ENCODE measurements around the gene ARHGEF7. TPM values are rescaled to one million over a fixed set of nuclear protein-coding genes. Genes with fewer than 3 reads are reported as not detected.

ARHGEF7 gene
- total RNA-seq, 1 experiment from 2014 or later = 47.3 TPM

DNA sequence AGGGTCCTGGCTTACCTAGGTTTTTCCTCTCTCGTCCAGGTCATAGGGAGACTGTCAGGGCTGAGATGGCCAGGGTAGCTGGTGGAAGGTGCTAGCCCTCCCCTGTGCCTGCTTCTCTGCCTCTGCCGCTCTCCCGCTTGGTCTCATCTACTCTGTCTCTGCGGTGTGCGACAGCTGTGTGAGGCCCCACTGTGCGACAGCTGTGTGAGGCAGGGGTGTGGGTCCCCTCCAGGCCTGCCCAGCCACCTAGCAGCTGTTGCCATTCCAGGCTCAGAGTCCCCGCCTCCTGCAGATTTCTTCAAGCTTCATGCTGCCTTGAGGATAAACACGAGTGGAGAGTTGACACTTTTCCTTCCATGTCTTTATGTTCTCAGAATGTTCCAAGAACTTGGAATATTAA is 53.0 kb downstream of the ARHGEF7 start:
- Mint-ChIP-seq H3K27me3 (ENCODE audit: low read depth) (no peaks in the 10 kb centered on the region), H3K27ac (no peak overlapping the region), H3K4me1 (peaks cover 12% of the 10 kb centered on the region), H3K9me3 (peaks cover 7% of the 10 kb centered on the region; the same call in 1 of the 2 replicates), H3K4me3 (no peak overlapping the region), H3K36me3 (peaks cover 9% of the 10 kb centered on the region)
- ChIA-PET CTCF (no interaction called here), POLR2A (no interaction called here)
- DNase-seq (ENCODE audit: low spot score) (no peak), ATAC-seq (no peak)
- TF ChIP-seq, protein P1, sequence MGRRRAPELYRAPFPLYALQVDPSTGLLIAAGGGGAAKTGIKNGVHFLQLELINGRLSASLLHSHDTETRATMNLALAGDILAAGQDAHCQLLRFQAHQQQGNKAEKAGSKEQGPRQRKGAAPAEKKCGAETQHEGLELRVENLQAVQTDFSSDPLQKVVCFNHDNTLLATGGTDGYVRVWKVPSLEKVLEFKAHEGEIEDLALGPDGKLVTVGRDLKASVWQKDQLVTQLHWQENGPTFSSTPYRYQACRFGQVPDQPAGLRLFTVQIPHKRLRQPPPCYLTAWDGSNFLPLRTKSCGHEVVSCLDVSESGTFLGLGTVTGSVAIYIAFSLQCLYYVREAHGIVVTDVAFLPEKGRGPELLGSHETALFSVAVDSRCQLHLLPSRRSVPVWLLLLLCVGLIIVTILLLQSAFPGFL (CRISPR knock-in tag; IDR thresholded peaks at IDR 0.05; ENCODE audit: borderline replicate concordance) = no peak
- TF ChIP-seq, protein P2, sequence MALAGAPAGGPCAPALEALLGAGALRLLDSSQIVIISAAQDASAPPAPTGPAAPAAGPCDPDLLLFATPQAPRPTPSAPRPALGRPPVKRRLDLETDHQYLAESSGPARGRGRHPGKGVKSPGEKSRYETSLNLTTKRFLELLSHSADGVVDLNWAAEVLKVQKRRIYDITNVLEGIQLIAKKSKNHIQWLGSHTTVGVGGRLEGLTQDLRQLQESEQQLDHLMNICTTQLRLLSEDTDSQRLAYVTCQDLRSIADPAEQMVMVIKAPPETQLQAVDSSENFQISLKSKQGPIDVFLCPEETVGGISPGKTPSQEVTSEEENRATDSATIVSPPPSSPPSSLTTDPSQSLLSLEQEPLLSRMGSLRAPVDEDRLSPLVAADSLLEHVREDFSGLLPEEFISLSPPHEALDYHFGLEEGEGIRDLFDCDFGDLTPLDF (CRISPR knock-in tag; IDR thresholded peaks at IDR 0.05) = no peak
- TF ChIP-seq FOXK1 (CRISPR knock-in tag; IDR thresholded peaks at IDR 0.05) = no peak
- TF ChIP-seq PRRX2 (CRISPR knock-in tag; IDR thresholded peaks at IDR 0.05) = no peak
- no peak for TF ChIP-seq MXD4 (CRISPR knock-in tag; IDR thresholded peaks at IDR 0.05; ENCODE audit: borderline replicate concordance)
- TF ChIP-seq CBFB (CRISPR knock-in tag; IDR thresholded peaks at IDR 0.05; ENCODE audit: low read depth) = no peak
- TF ChIP-seq, protein P3, sequence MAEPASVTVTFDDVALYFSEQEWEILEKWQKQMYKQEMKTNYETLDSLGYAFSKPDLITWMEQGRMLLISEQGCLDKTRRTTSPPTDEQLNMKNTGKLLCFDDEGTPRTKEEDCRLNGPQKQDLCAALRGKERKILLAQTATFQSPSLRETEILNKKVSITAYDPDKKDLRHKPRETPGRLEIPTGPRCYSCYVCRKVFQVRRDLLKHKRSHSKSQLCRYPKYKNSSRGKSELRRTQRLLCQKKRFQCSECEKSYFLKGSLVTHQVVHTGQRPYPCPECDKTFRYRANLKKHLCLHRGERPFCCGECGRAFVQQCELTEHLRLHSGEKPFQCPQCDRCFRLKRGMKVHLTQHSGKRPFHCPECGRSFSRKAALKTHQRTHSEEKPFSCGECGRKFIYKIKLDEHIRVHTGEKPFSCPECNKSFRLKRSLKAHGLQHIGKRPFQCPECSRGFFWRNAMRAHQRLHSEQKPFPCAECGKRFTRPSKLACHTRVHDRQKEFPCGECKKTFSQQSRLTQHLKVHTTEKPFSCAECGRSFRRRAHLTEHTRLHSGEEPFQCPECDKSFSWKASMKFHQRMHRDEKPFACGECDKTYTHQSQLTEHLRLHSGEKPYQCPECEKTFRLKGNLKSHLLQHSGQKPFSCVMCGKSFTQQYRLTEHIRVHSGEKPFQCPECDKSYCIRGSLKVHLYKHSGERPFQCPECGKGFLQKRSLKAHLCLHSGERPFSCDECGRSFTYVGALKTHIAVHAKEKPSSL (CRISPR knock-in tag; conservative IDR thresholded peaks at IDR 0.05) = no peak
- TF ChIP-seq, protein P4, sequence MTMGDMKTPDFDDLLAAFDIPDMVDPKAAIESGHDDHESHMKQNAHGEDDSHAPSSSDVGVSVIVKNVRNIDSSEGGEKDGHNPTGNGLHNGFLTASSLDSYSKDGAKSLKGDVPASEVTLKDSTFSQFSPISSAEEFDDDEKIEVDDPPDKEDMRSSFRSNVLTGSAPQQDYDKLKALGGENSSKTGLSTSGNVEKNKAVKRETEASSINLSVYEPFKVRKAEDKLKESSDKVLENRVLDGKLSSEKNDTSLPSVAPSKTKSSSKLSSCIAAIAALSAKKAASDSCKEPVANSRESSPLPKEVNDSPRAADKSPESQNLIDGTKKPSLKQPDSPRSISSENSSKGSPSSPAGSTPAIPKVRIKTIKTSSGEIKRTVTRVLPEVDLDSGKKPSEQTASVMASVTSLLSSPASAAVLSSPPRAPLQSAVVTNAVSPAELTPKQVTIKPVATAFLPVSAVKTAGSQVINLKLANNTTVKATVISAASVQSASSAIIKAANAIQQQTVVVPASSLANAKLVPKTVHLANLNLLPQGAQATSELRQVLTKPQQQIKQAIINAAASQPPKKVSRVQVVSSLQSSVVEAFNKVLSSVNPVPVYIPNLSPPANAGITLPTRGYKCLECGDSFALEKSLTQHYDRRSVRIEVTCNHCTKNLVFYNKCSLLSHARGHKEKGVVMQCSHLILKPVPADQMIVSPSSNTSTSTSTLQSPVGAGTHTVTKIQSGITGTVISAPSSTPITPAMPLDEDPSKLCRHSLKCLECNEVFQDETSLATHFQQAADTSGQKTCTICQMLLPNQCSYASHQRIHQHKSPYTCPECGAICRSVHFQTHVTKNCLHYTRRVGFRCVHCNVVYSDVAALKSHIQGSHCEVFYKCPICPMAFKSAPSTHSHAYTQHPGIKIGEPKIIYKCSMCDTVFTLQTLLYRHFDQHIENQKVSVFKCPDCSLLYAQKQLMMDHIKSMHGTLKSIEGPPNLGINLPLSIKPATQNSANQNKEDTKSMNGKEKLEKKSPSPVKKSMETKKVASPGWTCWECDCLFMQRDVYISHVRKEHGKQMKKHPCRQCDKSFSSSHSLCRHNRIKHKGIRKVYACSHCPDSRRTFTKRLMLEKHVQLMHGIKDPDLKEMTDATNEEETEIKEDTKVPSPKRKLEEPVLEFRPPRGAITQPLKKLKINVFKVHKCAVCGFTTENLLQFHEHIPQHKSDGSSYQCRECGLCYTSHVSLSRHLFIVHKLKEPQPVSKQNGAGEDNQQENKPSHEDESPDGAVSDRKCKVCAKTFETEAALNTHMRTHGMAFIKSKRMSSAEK (CRISPR knock-in tag; IDR thresholded peaks at IDR 0.05; ENCODE audit: borderline replicate concordance) = no peak
- no peak for TF ChIP-seq NR3C1 (CRISPR knock-in tag; conservative IDR thresholded peaks at IDR 0.05; ENCODE audit: low read depth)
- no peak for TF ChIP-seq ZNF232 (CRISPR knock-in tag; IDR thresholded peaks at IDR 0.05)
- no peak for TF ChIP-seq NFE2L1 (CRISPR knock-in tag; IDR thresholded peaks at IDR 0.05)
- no peak for TF ChIP-seq MYBL2 (CRISPR knock-in tag; IDR thresholded peaks at IDR 0.05)
- no peak for TF ChIP-seq ZBTB21 (CRISPR knock-in tag; IDR thresholded peaks at IDR 0.05; ENCODE audit: borderline replicate concordance)
- TF ChIP-seq, protein P5, sequence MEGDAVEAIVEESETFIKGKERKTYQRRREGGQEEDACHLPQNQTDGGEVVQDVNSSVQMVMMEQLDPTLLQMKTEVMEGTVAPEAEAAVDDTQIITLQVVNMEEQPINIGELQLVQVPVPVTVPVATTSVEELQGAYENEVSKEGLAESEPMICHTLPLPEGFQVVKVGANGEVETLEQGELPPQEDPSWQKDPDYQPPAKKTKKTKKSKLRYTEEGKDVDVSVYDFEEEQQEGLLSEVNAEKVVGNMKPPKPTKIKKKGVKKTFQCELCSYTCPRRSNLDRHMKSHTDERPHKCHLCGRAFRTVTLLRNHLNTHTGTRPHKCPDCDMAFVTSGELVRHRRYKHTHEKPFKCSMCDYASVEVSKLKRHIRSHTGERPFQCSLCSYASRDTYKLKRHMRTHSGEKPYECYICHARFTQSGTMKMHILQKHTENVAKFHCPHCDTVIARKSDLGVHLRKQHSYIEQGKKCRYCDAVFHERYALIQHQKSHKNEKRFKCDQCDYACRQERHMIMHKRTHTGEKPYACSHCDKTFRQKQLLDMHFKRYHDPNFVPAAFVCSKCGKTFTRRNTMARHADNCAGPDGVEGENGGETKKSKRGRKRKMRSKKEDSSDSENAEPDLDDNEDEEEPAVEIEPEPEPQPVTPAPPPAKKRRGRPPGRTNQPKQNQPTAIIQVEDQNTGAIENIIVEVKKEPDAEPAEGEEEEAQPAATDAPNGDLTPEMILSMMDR (IDR thresholded peaks at IDR 0.05) = no peak
- TF ChIP-seq, protein P6, sequence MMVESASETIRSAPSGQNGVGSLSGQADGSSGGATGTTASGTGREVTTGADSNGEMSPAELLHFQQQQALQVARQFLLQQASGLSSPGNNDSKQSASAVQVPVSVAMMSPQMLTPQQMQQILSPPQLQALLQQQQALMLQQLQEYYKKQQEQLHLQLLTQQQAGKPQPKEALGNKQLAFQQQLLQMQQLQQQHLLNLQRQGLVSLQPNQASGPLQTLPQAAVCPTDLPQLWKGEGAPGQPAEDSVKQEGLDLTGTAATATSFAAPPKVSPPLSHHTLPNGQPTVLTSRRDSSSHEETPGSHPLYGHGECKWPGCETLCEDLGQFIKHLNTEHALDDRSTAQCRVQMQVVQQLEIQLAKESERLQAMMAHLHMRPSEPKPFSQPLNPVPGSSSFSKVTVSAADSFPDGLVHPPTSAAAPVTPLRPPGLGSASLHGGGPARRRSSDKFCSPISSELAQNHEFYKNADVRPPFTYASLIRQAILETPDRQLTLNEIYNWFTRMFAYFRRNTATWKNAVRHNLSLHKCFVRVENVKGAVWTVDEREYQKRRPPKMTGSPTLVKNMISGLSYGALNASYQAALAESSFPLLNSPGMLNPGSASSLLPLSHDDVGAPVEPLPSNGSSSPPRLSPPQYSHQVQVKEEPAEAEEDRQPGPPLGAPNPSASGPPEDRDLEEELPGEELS (CRISPR knock-in tag; IDR thresholded peaks at IDR 0.05) = no peak
